ENCODE data around the gene CIDEB. TPM values are rescaled to one million over a fixed set of nuclear protein-coding genes. Genes with fewer than 3 reads are reported as not detected.

The CIDEB gene
- total and polyA plus RNA-seq, 10 of the 15 experiments (the other 5 are each of a cell fraction or from before 2014, with no cell fraction given) = 0.34 to 6.3 (median 3.2) TPM

- TF ChIP-seq IRF5 (IDR thresholded peaks at IDR 0.05; ENCODE audit: borderline replicate concordance) (no peak), SMARCA5 (IDR thresholded peaks at IDR 0.05) (no peak)
These were observed 37.8 kb downstream of the CIDEB start (continued) for GRCh38 chr14:24269910-24270536.

GRCh38 chr14:24269368-24269767 lies 38.4 kb downstream of the CIDEB start:
- Histone ChIP-seq H3K4me1 (ENCODE audit: control insufficient read depth, insufficient read depth, low read length) (peaks cover 18% of the 10 kb centered on the region), H3K4me3 (no peak overlapping the region), H3K27me3 (replicated peaks in 1 of 2; ENCODE audit: control insufficient read depth in 2 of 2, insufficient read depth in 2 of 2, low read length in 1 of 2) (no peaks in the 10 kb centered on the region), H2AFZ (ENCODE audit: control insufficient read depth, low read depth, low read length) (no peak overlapping the region), H3K9ac (ENCODE audit: control insufficient read depth, insufficient read depth, low read length) (no peak overlapping the region), H3K79me2 (ENCODE audit: control insufficient read depth, insufficient read depth, low read length) (peaks cover 12% of the 10 kb centered on the region), H3K36me3 (ENCODE audit: control insufficient read depth in 2 of 2, insufficient read depth in 2 of 2, low read length in 1 of 2) (peaks cover 3 to 18% of the 10 kb centered on the region in 2 experiments; a peak in 3 of 4 replicates), H3K27ac (ENCODE audit: control insufficient read depth, insufficient read depth) (no peak overlapping the region), H3K9me3 (replicated peaks; ENCODE audit: control insufficient read depth, insufficient read depth, low read length) (no peaks in the 10 kb centered on the region), H4K20me1 (ENCODE audit: control insufficient read depth, insufficient read depth) (no peaks in the 10 kb centered on the region), H3K4me2 (ENCODE audit: control insufficient read depth, insufficient read depth) (no peak overlapping the region)
- ChIA-PET POLR2A (interaction anchor here (0.8 to 10.9 kb wide), 4 partner anchors 12 to 32 kb away, joined by 3 to 171 read pairs (median 11); partner anchors contain the start of gene TINF2), RAD21 (ENCODE audit: unreplicated experiment) (interaction anchor here (2.9 to 5.6 kb wide), 3 partner anchors 22 to 28 kb away, joined by 20 to 59 read pairs (median 58); partner anchors contain the start of gene TINF2), SMC1A (ENCODE audit: uncharacterized antibody, unreplicated experiment) (interaction anchor here (0.8 to 8.9 kb wide), 3 partner anchors 25 to 55 kb away, joined by 3 to 141 read pairs (median 32); partner anchors contain the start of genes DHRS1, NOP9 and TINF2), CTCF (interaction anchor here (1.1 to 17.1 kb wide), 7 partner anchors 11 to 161 kb away, joined by 5 to 269 read pairs (median 18); partner anchors contain the start of genes CBLN3, CIDEB, DHRS1 and KHNYN)
- FAIRE-seq (no peak), DNase-seq (ENCODE audit: low read depth, low spot score) (no peak), ATAC-seq (no peak)
- WGBS (ENCODE audit: insufficient coverage, insufficient replicate concordance, low lambda C conversion rate, missing lambda C conversion rate) = 98% methylated on average over 8 of the region's 8 CpGs
- no TSS peak for BruUV-seq (replicated peaks)
- intact Hi-C loops (cut with micrococcal nuclease; ENCODE audit: unreplicated experiment) (no loop called here), in situ Hi-C loops (cut with MboI) (no loop called here)
- TF ChIP-seq CBX3 (IDR thresholded peaks at IDR 0.05; ENCODE audit: borderline replicate concordance, low read depth) (no peak), E2F8 (IDR thresholded peaks at IDR 0.05; ENCODE audit: low read depth, partially characterized antibody) (no peak), HDAC6 (IDR thresholded peaks at IDR 0.05; ENCODE audit: unreplicated experiment) (no peak), IKZF1 (conservative IDR thresholded peaks at IDR 0.05) (no peak), BMI1 (IDR thresholded peaks at IDR 0.05; ENCODE audit: borderline replicate concordance) (no peak), ZNF24 (IDR thresholded peaks at IDR 0.05) (no peak), EGR1 (IDR thresholded peaks at IDR 0.05; ENCODE audit: borderline replicate concordance in 1 of 2, low read depth in 2 of 2, low read length in 2 of 2) (no peak), DPF2 (IDR thresholded peaks at IDR 0.05) (no peak), BHLHE40 (IDR thresholded peaks at IDR 0.05; ENCODE audit: borderline replicate concordance in 1 of 2, low read depth in 2 of 2, low read length in 1 of 2) (no peak), USF2 (IDR thresholded peaks at IDR 0.05; ENCODE audit: borderline replicate concordance, low read depth, low read length) (no peak), NFYA (IDR thresholded peaks at IDR 0.05; ENCODE audit: borderline replicate concordance, low read depth, low read length) (no peak), ATF7 (IDR thresholded peaks at IDR 0.05; ENCODE audit: low read depth) (no peak)
